Activated CD4-positive, alpha-beta T cell treated with anti-CD3 and anti-CD28 coated beads, Interleukin-2, amount 50 U/mL, for 16 hours (primary cell): ENCODE data around the gene WBP1L.

Source experiments
- DNase-seq: peaks from one replicate; pipeline ENCODE4 v3.0.0-alpha.2; 2020

WBP1L gene

DNA sequence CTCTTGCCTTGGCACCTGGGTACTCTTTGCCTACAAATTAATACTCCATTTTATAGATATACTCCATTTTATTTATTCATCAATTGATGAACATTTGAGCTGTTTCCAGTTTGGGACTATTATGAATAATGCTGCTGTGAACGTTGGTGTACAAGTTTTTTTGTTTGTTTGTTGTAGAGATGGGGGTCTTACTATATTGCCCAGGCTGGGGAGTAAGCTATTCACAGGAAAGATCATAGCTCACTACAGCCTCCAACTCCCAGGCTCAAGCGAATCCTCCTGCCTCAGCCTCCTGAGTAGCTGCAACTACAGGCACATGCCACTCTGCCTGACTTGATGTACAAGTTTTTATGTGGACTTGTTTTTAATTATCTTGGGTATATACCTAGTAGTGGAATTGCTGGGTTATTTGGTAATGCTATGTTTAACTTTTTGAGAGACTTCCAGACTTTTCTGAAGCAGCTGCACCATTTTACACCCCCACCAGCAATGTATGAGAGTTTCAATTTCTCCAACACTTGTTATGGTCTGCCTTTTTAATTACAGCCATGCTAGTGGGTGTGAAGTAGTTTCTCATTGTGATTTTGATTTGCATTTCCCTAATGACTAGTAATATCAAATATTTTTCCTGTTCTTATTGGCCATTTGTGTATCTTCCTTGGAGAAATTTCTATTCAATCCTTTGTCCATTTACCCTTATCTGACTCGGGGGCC, 15.9 kb downstream of the WBP1L start:
- no peak for DNase-seq

DNA sequence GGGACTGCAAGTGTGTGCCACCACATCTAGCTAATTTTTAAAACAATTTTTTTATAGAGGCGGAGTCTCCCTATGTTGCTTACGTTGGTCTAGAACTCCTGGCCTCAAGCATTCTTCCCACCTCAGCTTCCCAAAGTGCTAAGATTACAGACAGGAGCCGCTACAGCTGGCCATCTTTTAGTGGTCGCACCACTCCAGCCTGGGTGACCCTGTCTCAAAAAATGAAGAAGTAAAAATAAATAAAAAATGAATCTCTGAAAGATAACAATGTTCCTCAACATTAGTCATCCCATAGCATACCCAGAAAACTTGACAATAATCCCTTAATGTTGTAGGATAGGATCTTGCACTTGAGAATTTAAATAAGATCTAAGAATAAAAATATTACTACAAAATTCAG, 18.2 kb downstream of the WBP1L start:
- no peak for DNase-seq

DNA sequence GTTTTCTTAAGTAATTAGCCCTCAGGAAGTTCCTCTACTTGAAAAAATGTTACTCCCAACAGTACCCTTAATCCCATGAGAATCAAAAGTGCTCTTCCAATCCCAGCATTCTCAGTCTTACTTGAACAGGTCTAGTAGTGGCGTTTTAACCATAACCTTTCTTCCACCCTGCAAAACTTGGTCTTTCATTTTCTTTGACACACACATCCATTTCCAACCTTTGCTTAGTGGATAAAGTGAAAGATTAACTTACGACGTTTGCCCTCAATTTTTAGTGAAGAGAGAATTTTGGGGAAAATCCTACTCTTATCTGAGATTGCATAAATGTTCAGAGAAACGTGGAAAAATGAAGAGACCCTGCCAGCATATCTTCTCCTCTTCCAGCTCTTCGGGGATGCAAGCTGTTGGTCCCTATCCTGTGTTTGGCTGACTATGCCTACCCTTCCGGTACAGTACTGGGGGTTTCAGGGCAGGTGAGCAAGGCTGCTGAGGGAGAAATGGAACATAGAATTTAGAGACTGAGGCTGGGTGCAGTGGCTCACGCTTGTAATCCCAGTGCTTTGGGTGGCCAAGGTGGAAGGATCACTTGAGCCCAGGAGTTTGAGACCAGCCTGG, 18.8 kb downstream of the WBP1L start:
- DNase-seq = no peak

DNA sequence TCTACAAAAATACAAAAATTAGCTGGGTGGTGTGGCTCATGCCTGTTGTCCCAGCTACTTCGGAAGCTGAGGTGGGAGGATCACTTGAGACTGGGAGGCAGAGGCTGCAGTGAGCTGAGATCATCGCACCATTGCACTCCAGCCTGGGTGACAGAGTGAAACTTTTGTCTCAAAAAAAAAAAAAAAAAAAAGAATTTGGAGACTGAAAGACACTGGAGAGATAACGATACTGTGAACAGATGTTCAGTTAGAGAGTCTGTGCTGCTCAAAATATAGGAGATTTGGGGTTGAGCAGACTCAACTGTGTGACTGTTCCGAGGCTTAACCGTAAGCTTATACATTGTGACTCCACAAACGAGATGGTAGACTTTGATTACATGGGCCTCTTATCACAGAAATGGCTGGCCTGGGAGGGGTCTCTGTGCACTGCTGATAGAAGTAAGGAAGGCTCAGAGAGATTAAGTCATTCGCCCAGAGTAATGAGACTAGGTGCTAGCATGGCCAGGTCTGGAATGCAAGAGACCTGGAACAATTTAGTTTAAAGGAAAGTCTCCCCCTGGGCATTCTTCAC, 19.4 kb downstream of the WBP1L start:
- no peak for DNase-seq

DNA sequence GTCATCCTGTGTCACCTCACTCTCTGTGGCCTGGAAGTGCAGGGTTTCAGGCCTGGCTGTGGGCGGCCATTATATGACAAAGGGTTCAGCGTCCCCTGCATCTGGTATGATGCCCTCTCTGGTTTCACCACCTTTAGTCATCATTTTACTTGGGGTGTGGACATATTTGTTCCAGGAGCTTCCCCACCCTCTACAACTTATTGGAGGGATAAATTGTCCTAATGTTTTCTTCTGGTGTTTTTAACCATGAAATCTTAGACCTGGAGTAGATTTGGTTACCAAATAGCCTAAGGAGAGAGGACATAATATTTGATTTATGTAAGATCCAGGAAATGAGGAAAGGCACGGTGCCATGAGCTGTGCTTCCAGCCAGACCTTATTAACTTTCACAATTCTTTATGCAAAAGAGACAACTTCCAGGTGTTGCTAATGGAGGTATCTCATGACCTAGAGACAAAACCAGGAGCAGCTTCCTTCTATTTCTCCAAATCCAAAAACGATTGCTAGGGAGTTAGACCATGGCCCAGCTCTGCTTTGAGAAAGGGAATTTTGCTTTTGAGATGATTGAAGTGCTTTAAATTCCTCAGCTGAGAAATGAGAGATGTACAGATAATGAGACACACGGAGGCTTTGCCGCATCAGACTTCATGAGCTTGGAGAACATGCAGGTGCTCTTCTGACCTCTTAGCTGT, 20.9 kb downstream of the WBP1L start:
- no peak for DNase-seq

DNA sequence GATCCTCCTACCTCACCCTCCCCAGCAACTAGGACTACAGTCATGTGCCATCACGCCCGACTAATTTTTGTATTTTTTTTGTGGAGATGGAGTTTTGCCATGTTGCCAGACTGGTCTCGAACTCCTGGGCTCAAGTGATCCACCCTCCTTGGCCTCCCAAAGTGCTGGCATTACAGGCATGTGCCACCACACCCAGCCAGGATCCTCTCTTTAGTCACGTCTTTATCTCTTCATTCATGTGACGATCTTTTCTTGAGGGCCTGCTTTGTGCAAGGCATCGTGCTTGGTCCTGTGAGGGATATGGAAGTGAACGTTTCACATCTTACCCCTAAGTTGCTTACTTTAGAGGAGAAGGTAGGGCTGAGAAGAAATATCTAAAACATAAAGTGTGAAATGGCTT, 21.6 kb downstream of the WBP1L start:
- DNase-seq = no peak

DNA sequence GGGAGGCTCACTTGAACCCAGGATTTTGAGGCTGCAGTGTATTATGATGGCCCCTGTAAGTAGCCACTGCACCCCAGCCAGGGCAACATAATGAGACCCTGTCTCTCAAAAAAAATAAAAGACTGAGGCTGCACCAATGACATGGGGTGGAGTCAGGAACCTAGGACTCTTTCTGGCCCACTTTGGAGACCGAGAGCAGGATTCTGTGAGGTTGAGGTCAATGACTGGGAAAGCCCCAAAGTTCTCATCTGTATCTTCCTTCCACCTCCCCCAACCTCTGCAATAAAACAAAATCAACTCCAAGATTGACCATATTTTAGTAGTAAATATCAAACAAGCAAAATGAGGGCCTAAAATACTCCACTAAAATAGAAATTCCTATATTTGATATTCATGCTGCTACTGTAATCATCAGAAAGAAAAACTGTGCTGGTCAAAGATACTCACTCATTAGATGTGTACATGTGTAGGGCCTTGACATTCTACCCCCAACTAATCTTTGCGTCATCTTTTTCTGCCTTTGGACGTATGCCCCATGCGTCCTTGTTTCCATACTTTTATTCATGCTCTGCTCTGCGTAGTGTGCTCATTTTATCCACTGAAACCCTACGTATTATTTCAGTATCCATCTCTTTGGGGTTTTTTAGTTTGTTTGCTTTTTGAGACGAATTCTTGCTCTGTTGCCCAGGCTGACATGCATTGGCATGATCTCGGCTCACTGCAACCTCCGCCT, 23.8 kb downstream of the WBP1L start:
- no peak for DNase-seq

DNA sequence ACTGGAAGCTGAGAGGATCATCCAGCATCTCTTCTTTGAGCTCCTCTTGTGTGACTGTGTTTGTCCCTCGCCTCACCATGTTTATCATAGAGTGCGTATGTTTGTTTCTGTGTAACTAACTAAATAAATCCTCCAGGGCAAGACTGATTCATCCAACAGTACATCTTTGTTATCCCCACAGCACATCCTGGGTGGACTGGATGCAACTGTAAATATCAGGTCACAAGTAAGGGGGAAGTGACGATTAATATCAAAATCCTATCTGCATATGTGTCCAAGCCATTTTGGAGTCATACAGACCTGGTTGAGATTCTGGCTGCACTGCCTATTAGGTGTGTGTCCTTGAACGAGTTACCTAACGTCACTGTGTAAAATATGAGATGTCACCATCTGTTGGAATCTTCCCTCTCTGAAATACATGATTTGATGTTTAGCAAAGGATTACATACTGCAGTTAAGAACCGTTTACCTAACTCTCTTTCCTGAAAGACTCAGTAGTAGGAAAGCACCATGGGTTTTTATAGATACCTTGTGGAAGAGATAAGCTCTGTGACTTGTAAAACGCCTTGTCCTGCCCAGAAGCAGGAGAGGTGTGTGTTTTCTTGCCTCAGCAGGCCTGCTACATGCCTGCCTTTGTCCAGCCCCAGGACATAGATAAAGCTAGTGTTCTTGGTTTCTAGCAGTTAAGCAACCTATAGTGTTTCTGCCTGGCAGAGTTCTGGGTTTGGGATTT, 25.8 kb downstream of the WBP1L start:
- DNase-seq = no peak

DNA sequence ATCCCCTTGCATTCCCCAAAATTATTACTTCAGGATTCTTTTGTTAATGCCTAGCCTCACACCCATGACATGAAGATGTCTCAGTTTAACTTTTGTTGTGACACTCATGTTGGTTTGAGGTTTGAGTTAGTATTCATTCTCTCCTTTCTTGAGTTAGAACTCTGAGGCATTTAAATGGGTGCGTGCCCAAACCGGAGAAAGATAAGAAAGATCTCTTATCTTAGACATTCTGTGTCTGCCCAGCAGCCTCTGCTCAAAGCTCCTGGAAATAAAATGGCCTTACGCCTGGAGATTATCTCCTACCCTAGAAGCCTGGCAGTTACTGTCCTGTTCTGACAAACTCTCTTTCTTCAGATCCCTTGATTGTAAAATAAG, 26.3 kb downstream of the WBP1L start:
- peak; percentile 18 for DNase-seq

DNA sequence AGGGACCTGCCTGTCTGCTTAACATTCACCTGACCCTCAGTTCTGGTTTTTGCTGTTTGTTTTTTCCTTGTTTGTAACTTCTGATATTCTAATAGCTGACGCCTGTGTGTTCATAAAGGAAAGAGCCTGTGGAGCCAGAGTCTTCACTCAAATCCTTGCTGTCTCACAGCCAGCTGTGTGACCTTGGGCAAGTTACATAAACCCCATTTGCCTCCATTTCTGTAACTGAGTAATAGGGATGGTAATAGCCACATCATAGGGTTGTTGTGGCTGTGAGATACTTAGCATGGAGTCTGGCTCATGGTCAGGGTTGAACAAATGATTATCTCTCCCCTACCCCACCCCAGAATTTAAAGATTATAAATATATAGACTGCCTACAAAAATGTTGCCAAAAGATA, 27.0 kb downstream of the WBP1L start:
- DNase-seq = no peak

DNA sequence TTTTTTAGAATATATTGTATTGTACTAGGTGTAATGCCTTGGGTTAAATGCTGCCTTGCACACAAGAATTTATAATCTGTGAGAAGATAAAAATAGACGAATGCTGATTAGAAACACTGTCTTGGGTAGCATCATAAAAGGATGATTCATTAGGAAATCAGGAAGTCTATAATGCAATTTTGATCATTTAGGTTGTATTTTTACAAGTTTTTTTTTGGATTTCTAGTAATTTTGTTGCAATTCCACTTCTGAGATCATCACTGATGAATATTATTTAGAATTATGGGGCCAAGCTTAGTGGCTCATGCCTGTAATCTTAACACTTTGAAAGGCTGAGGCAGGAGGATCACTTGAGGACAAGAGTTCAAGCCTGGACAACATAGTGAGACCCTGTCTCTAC, 29.6 kb downstream of the WBP1L start:
- no peak for DNase-seq

DNA sequence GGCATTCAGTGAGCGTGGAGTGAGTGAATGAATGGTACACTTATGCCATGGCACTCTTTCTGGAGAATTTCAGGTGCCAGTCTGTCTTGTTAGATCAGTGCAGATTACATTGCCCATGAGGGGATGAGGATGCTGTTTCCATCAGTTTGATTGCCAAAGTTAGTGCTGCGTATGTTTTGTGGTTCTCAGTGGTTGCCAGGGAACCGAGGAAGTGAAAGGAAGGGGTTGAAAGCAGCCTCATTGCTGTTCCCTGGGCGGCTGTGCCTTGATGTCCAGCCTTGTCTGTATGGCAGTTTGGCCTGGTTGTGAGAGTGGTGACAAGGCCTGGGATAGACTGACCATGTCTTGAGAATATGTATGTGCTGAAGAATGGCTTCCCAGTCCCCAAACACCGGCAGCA, 30.2 kb downstream of the WBP1L start:
- DNase-seq = peak; percentile 37

DNA sequence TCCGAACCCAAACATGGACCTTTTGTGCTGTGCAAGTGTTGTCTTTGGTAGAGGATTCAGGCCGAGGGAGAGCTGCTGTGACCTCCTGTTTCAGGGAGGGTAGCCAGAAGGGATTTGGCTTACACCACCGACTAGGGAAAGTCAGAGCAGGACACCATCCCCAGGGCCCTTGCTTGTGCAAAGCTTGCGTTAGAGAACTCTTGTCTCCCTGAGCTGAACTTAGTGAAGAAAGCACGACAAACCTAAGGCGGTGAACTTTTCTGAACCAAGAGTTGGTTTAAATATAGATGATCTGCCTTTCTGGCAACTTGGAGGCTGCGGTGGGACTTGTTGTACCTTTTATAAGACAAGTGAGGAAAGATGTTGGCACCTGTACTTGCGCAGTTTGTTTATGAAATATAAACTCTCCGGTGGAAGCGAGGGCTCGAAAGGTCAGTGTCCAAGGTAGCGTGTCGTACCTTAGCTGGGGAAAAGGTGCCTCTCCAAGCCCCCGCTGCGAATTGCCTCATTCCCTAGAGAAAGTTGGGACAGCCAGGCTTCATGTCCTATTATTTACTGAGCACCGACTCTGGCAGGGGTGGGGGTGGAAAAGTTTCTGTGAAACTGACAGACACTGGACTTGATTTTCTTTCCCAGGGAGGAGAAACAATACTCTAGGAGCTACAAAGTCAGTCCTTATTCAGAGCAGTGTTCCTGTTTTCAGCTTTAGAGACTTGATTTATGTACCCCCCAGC, 31.6 kb downstream of the WBP1L start:
- no peak for DNase-seq

DNA sequence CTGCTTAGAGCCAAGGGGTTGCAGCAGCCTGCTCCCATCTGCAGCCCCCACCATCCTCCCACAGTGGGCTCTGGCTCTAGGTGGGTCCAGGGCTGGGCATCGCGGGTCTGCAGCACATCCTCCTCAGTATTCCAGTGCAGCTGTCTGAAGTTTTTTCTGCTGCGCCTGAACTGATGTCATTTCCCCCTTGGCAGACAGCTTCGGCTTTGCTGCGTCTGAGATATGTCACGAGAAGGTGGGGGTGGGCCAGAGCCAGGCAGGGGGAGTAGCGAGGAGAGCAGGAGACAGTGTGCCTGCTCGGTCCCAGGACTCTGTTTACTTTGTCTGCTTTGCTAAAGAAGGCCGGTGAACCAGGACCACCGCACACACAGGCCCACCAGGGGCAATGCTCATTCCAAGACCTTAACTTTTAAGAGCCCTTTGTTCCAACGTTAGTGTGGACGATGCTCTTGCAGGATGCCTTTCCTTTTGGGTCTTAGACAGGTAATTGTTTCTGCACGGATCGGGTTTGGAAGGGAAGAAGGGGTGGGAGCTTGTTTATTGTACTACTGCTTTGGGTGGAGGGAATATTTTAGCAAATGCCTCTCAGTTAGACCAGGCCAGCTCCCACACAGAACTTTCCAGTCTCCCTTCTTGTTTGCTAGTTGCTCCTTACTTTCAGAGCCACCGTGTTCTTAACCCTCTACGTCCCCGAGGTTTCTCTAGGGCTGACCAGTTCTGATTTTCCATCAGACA, 32.4 kb downstream of the WBP1L start:
- no peak for DNase-seq

DNA sequence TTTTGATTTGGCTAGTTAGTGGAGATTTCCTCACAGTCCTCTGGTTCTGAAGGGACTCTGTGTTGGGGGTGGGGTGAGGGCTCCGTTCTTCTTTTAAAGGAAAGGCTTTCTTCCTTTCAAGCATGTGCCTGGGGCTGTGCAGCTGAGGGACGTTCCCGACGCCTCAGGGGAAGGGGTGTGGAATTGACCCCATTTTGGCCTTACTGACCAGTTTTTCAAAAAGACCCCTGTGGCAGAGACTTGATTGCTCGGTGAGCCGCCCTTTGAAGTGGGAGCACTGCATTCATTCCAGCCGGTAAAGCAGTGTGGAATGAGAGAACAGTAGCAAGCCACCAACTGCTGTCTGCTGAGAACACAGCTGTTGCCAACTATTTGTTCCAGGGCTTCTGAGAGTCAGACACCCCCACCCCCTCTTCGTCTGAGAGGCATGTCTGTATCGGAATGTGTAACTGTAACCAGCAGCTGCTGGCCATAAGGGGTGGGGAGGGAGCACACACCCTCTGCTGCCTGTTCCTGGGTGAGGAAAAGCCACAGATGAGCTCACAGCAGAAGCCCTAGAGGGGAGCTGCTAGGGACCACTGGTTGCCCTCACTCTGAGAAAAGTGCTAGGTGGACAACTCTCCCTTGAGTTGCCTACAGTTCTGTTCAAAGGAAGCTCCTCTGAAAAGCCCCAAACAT, 33.2 kb downstream of the WBP1L start:
- DNase-seq = peak; percentile 23

DNA sequence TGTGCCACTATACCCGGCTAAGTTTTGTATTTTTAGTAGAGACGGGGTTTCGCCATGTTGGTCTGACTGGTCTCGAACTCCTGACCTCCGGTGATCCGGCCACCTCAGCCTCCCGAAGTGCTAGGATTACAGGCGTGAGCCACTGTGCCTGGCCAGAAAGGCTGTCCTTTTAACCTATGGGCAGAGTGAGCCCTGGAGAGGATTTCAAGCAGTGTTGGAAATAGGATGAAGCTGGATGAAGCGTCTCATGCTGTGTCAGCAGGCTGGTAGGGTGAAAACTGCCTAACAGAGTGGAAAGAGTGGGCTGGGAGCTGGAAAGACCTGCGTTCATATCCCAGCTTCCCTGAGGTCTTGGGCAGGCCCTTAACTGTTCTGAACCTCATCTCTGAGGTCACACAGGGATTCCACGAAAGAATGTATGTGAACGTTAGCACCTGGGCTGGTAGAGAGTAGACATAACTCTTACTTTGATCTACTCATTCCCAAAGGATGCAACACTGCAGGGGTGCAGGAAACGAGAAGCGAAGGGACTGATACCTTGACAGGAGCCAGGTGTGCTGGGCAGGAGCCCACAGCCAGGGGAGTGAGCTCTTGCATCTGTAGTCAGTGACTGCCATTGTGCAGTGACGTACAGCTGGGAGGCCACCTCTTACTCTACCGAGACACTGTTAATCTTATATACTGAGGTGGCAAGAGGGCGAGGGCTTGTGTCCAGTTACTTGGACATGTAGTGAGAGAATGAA, 34.1 kb downstream of the WBP1L start:
- DNase-seq = no peak

DNA sequence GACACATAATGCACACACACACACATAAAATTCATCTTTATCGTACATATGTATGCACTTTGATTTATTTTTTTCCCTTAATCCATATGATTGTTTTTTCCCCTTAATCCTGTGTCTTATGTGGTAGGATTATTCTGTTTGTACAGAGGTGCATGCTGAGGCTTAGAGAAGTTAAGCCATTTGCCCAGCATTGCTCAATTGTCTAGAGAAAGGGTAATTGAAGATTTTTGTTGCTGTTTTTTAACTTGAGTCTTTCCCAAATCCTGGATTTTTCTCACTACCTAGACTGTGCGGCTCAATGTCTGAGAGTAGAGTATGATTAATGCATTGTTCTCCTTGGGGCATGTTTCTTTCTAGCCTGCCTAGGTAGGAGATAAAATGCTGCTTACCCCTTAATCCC, 35.0 kb downstream of the WBP1L start:
- no peak for DNase-seq

DNA sequence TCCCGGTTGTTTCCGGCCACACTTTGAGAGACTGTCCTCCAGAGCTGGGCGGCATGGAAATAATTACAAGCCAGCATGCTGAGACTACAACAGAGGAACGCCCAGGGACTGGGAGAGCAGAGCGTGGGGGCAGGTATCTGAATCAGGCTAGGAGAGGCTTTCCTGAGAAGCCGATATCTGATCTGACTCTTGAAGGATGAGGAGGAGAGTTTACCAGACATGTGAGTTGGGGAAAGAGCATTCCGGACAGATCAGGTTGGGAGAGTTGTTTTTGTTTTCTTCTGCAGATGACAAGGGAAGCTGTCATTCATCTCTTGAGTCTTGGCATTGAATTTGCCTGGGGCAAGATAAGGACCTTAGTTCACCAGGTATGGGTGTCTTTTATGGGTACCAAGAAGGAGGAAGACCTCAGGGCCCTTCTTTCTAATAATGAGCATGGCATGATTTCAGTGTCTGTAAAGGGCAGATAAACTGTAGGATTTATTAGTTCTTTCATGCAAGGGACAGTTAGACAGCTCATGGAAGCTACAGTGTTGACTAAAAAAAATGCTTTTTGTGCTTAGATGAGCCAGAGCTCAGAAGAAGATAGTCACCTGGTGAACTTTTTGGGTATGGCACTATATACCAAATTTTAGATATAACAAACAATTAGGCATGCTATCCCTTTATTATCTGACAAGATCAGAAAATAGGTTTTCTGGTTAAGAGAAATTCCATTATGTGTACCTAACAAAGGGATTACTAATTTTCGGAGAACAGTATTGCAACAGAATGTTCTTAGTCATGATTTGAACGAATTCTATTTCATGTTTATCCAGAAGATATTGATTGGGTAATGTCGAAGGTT, 36.2 kb downstream of the WBP1L start:
- no peak for DNase-seq

DNA sequence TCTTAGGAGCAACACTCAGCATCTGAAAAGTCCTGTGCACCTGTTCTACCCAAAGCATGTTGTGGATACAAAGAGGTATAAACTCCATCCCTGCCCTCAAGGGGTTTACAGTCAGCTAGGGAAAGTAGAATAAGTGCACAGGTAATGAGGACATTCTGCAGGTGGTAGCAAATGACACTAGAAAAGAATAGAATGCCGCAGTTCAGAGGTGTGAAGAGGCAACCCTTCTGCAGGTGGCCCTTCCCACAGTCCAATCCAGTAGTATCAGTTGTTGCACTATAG, 36.7 kb downstream of the WBP1L start:
- no peak for DNase-seq
